ENCODE data around the gene TUBE1.

DNA sequence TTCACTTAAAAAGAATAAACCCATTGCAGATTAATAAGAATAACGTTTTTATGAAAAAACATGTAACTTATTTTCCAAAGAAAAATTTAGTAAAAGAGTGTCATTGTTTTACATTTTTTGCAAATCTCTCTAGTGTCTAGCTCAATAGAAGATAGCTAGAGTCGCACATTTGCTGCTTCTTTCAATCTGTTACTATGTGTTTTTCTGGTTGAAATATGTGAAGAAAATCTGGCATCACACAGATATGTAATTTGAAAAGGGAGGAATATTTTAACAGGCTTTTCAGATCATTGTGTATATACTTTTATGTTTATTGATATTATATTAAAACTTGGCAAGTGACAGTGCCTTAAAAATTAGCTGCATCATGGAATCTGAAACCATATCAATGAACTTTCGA is 24.3 kb downstream of the TUBE1 start:
- TF ChIP-seq, protein P1, sequence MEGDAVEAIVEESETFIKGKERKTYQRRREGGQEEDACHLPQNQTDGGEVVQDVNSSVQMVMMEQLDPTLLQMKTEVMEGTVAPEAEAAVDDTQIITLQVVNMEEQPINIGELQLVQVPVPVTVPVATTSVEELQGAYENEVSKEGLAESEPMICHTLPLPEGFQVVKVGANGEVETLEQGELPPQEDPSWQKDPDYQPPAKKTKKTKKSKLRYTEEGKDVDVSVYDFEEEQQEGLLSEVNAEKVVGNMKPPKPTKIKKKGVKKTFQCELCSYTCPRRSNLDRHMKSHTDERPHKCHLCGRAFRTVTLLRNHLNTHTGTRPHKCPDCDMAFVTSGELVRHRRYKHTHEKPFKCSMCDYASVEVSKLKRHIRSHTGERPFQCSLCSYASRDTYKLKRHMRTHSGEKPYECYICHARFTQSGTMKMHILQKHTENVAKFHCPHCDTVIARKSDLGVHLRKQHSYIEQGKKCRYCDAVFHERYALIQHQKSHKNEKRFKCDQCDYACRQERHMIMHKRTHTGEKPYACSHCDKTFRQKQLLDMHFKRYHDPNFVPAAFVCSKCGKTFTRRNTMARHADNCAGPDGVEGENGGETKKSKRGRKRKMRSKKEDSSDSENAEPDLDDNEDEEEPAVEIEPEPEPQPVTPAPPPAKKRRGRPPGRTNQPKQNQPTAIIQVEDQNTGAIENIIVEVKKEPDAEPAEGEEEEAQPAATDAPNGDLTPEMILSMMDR (IDR thresholded peaks at IDR 0.05; ENCODE audit: insufficient read depth, low read length, poor library complexity, severe bottlenecking) = no peak
- no peak for TF ChIP-seq EZH2phosphoT487 (conservative IDR thresholded peaks at IDR 0.05; ENCODE audit: low read length)
